Neural progenitor cell (in vitro differentiated cells): ENCODE results near the gene FAM98B. TPM values are rescaled to one million over a fixed set of nuclear protein-coding genes. Genes with fewer than 3 reads are reported as not detected.

Experiments
- DNase-seq: peaks from one replicate; pipeline ENCODE4 v3.0.0-alpha.2; 2016; ENCODE audit warnings: low spot score
- H2AFZ ChIP-seq: fragments of 200-600 bp; sonication (generic); replicated peaks from 2 replicates; pipeline ENCODE4 v1.6.1; 2016; ENCODE audit warnings: antibody characterized with exemption
- H3F3A ChIP-seq: fragments of 200-600 bp; sonication (generic); 2 replicates; pipeline ENCODE4 v1.6.1; 2016; ENCODE audit warnings: antibody characterized with exemption, low read depth
- H3K27ac ChIP-seq: fragments of 200-600 bp; sonication (generic); 2 replicates; pipeline ENCODE4 v1.5.1; 2016; ENCODE audit warnings: mild to moderate bottlenecking
- H3K27me3 ChIP-seq: fragments of 200-600 bp; sonication (generic); 2 replicates; pipeline ENCODE4 v1.6.1; 2016; ENCODE audit warnings: mild to moderate bottlenecking, moderate library complexity
- H3K36me3 ChIP-seq: fragments of 200-600 bp; sonication (generic); 2 replicates; pipeline ENCODE4 v1.5.1; 2016
- H3K4me1 ChIP-seq: fragments of 200-600 bp; sonication (generic); 2 replicates; pipeline ENCODE4 v1.6.1; 2016; ENCODE audit warnings: mixed run types
- H3K4me2 ChIP-seq: fragments of 200-600 bp; sonication (generic); 2 replicates; pipeline ENCODE4 v1.6.1; 2016
- H3K4me3 ChIP-seq: fragments of 200-600 bp; sonication (generic); 2 replicates; pipeline ENCODE4 v1.5.1; 2016
- H3K79me2 ChIP-seq: fragments of 200-600 bp; sonication (generic); 2 replicates; pipeline ENCODE4 v1.6.1; 2016; ENCODE audit warnings: low read depth
- H3K9ac ChIP-seq: fragments of 200-600 bp; sonication (generic); 2 replicates; pipeline ENCODE4 v1.6.1; 2016
- H3K9me3 ChIP-seq: fragments of 200-600 bp; sonication (generic); 2 replicates; pipeline ENCODE4 v1.5.1; 2016; ENCODE audit warnings: low read depth
- H4K20me1 ChIP-seq: fragments of 200-600 bp; sonication (generic); 2 replicates; pipeline ENCODE4 v1.6.1; 2016; ENCODE audit warnings: low read depth
- H3K27ac Mint-ChIP-seq: 3 replicates; pipeline ENCODE4 v1.8.0; 2021; ENCODE audit warnings: mixed read lengths
- H3K27me3 Mint-ChIP-seq: 2 replicates; pipeline ENCODE4 v1.8.0; 2022; ENCODE audit warnings: low read depth, mild to moderate bottlenecking, inconsistent platforms, moderate library complexity, mixed read lengths; ENCODE audit not compliant: insufficient read depth
- H3K36me3 Mint-ChIP-seq: 3 replicates; pipeline ENCODE4 v1.8.0; 2021; ENCODE audit warnings: mixed read lengths
- H3K4me1 Mint-ChIP-seq: 3 replicates; pipeline ENCODE4 v1.8.0; 2021; ENCODE audit warnings: mixed read lengths
- H3K4me3 Mint-ChIP-seq: 3 replicates; pipeline ENCODE4 v1.8.0; 2021; ENCODE audit warnings: mild to moderate bottlenecking, moderate library complexity, mixed read lengths
- H3K9me3 Mint-ChIP-seq: 3 replicates; pipeline ENCODE4 v1.8.0; 2020; ENCODE audit warnings: mixed read lengths
- EZH2 ChIP-seq: fragments of 200-600 bp; sonication (generic); IDR thresholded peaks from 2 replicates; pipeline ENCODE4 v1.6.1; 2017; ENCODE audit warnings: antibody characterized with exemption, mild to moderate bottlenecking, moderate library complexity
- EZH2phosphoT487 ChIP-seq: fragments of 200-600 bp; sonication (generic); IDR thresholded peaks from 2 replicates; pipeline ENCODE4 v1.6.1; 2017; ENCODE audit warnings: antibody characterized with exemption
- total RNA-seq: library from RNA; depleted of rRNA; stranded (reverse); fragments of >200 nt; gene quantifications from 2 replicates; pipeline ENCODE4 v1.2.3, GENCODE V29; 2015; ENCODE audit warnings: low replicate concordance
- TF ChIP-seq, protein P1 (sequence below): fragments of 200-600 bp; sonication (generic); IDR thresholded peaks from 2 replicates; pipeline ENCODE4 v1.5.1; 2017; ENCODE audit warnings: antibody characterized with exemption, mild to moderate bottlenecking

The FAM98B gene
- total RNA-seq, 1 donor from 2014 or later, result 31.4 TPM

DNA sequence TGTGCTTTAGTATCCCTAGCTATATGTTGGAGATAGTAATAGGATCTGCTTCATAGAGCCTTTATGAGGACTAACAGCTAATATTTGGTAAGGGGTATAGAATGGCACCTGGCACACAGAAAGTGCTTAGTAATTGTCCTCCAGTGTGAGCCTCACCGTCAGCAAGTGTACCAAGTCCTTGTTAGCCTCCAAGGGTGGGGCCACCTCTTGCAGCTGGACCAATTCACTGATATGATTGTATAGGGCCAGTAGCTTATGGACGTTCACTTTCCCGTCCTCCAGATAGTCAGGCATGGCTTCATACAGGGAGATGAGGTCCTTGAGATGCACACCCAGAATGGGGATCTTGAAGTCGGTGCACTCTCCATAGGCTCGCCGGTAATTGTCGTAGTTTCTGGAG, 53.6 kb downstream of the FAM98B start:
- Histone ChIP-seq H3K4me2 (no peak overlapping the region), H3K79me2 (no peaks in the 10 kb centered on the region), H4K20me1 (no peaks in the 10 kb centered on the region), H3K4me3 (no peak overlapping the region), H2AFZ (no peak overlapping the region), H3K27me3 (no peaks in the 10 kb centered on the region), H3F3A (no peaks in the 10 kb centered on the region), H3K27ac (no peak overlapping the region), H3K9ac (no peak overlapping the region), H3K9me3 (no peaks in the 10 kb centered on the region), H3K36me3 (no peaks in the 10 kb centered on the region), H3K4me1 (peaks cover 5% of the 10 kb centered on the region)
- Mint-ChIP-seq H3K27me3 (peaks cover 8% of the 10 kb centered on the region), H3K4me1 (peaks cover 2% of the 10 kb centered on the region), H3K4me3 (no peak overlapping the region), H3K9me3 (no peaks in the 10 kb centered on the region), H3K27ac (no peak overlapping the region), H3K36me3 (peaks cover 14% of the 10 kb centered on the region)
- DNase-seq, result no peak
- TF ChIP-seq EZH2phosphoT487, result no peak
- no peak for TF ChIP-seq EZH2
- TF ChIP-seq, protein P1, sequence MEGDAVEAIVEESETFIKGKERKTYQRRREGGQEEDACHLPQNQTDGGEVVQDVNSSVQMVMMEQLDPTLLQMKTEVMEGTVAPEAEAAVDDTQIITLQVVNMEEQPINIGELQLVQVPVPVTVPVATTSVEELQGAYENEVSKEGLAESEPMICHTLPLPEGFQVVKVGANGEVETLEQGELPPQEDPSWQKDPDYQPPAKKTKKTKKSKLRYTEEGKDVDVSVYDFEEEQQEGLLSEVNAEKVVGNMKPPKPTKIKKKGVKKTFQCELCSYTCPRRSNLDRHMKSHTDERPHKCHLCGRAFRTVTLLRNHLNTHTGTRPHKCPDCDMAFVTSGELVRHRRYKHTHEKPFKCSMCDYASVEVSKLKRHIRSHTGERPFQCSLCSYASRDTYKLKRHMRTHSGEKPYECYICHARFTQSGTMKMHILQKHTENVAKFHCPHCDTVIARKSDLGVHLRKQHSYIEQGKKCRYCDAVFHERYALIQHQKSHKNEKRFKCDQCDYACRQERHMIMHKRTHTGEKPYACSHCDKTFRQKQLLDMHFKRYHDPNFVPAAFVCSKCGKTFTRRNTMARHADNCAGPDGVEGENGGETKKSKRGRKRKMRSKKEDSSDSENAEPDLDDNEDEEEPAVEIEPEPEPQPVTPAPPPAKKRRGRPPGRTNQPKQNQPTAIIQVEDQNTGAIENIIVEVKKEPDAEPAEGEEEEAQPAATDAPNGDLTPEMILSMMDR, result no peak

DNA sequence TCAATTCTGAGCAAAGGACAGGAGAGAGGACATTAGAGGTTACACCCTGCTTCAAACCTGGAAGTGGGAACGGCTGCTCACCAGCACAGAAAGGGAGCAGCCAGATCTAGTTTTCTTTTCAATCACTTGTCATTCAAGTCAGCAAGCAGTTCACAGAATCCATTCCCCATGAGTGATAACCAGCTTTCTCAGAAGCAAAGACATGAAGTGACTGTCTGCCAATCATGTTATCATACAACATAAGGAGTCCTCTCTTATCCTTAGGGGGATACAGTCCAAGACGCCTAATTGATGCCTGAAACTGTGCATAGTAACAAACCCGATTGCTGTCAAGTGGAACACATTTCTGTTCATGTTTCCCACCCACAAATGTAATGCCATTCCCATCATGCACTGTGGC, 54.7 kb downstream of the FAM98B start:
- no peak for TF ChIP-seq EZH2
- Histone ChIP-seq H3K79me2 (no peaks in the 10 kb centered on the region), H3K9ac (no peak overlapping the region), H4K20me1 (no peaks in the 10 kb centered on the region), H3K4me1 (no peaks in the 10 kb centered on the region), H3K27me3 (no peaks in the 10 kb centered on the region), H3F3A (no peaks in the 10 kb centered on the region), H3K36me3 (no peaks in the 10 kb centered on the region), H3K9me3 (no peaks in the 10 kb centered on the region), H3K4me2 (no peak overlapping the region), H3K4me3 (no peak overlapping the region), H2AFZ (no peak overlapping the region), H3K27ac (no peak overlapping the region)
- Mint-ChIP-seq H3K36me3 (peaks cover 14% of the 10 kb centered on the region), H3K9me3 (no peaks in the 10 kb centered on the region), H3K4me3 (no peak overlapping the region), H3K27ac (no peak overlapping the region), H3K4me1 (no peaks in the 10 kb centered on the region), H3K27me3 (peaks cover 7% of the 10 kb centered on the region)
- no peak for DNase-seq

DNA sequence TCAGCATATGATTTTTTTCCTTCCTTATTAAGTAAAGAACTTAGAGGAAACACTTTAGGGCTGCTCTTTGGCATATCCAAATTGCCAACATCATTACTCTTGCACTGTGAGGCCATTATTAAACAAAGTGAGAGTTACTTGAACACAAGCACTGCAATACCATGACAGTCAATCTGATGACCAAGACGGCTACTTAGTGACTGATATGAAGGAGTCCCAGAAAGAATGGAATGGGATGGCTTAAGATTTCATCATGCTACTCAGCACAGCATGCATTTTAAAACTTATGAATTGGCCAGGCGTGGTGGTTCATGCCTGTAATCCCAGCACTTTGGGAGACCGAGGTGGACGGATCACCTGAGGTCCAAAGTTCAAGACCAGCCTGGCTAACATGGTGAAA, 55.2 kb downstream of the FAM98B start:
- Mint-ChIP-seq H3K36me3 (peaks cover 14% of the 10 kb centered on the region), H3K27me3 (peaks cover 7% of the 10 kb centered on the region), H3K27ac (no peak overlapping the region), H3K4me1 (no peaks in the 10 kb centered on the region), H3K4me3 (no peak overlapping the region), H3K9me3 (no peaks in the 10 kb centered on the region)
- Histone ChIP-seq H3K4me2 (no peak overlapping the region), H3K4me1 (no peaks in the 10 kb centered on the region), H3K9ac (no peak overlapping the region), H2AFZ (no peak overlapping the region), H3K79me2 (no peaks in the 10 kb centered on the region), H3K36me3 (no peaks in the 10 kb centered on the region), H3K27ac (no peak overlapping the region), H3K4me3 (no peak overlapping the region), H3K9me3 (no peaks in the 10 kb centered on the region), H3K27me3 (no peaks in the 10 kb centered on the region), H4K20me1 (no peaks in the 10 kb centered on the region), H3F3A (no peaks in the 10 kb centered on the region)
- TF ChIP-seq, protein P1, result no peak
- no peak for TF ChIP-seq EZH2phosphoT487
- no peak for TF ChIP-seq EZH2
- no peak for DNase-seq

DNA sequence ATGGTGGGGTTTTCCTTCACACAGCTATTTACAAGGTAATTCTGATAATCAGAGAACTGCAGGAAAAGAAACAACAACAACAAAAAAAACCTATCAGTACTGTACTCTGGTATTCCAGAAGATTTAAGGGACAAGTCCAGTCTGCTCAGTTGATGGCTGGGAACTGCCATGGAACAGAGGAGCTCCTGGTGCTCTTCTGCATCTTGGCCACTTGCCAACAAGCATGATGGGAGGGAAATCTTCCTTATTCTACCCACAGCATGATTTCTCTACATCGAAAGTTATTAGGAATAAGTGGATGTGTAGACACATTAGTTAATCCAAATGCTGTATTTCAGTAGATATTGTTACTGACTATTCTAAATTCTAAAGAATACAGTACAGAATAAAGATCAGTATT, 59.0 kb downstream of the FAM98B start:
- H3K4me2 ChIP-seq, result no peak overlapping the region
- H3K27ac Mint-ChIP-seq, result no peak overlapping the region

More for the DNA sequence above, 59.0 kb downstream of the FAM98B start:
- Histone ChIP-seq H3K36me3 (no peaks in the 10 kb centered on the region), H3K9ac (no peak overlapping the region), H3K9me3 (no peaks in the 10 kb centered on the region), H3K27me3 (no peaks in the 10 kb centered on the region), H3F3A (no peaks in the 10 kb centered on the region), H2AFZ (no peak overlapping the region), H4K20me1 (no peaks in the 10 kb centered on the region), H3K4me3 (no peak overlapping the region), H3K79me2 (no peaks in the 10 kb centered on the region), H3K27ac (no peak overlapping the region), H3K4me1 (peaks cover 19% of the 10 kb centered on the region)
- Mint-ChIP-seq H3K36me3 (peaks cover 6% of the 10 kb centered on the region), H3K27me3 (peaks cover 4% of the 10 kb centered on the region), H3K4me1 (peaks cover 18% of the 10 kb centered on the region), H3K9me3 (no peaks in the 10 kb centered on the region), H3K4me3 (no peak overlapping the region)
- TF ChIP-seq, protein P1, result no peak
- TF ChIP-seq EZH2phosphoT487 (no peak), EZH2 (no peak)
- no peak for DNase-seq
